ENCODE results near the gene KRT13. TPM values are rescaled to one million over a fixed set of nuclear protein-coding genes. Genes with fewer than 3 reads are reported as not detected.
A peak's percentile ranks its signal among the peaks of the same experiment; 100 is the strongest.

Gene KRT13
- total RNA-seq, 2 donors from 2014 or later: not detected

DNA sequence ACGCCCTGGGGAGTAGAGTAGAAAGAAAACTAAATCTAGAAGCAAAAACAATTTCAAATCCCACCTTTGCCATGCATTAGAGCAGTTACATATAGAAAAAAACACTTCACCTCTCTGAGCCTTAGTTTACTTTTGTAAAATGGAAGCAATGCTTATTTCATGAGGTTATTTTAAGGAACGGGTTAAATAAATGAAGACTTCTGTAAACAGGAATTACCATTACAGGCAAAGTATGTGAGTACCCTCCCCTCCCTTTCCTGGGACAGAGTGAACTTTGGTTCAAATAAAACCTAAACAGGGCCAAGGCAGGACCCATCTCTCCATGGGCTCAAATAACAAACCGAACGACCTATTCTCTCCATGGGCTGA is 17.8 kb upstream of the KRT13 start:
- DNase-seq: no peak
- no peak for ATAC-seq
- intact Hi-C loops (cut with DNase I): no loop called here

DNA sequence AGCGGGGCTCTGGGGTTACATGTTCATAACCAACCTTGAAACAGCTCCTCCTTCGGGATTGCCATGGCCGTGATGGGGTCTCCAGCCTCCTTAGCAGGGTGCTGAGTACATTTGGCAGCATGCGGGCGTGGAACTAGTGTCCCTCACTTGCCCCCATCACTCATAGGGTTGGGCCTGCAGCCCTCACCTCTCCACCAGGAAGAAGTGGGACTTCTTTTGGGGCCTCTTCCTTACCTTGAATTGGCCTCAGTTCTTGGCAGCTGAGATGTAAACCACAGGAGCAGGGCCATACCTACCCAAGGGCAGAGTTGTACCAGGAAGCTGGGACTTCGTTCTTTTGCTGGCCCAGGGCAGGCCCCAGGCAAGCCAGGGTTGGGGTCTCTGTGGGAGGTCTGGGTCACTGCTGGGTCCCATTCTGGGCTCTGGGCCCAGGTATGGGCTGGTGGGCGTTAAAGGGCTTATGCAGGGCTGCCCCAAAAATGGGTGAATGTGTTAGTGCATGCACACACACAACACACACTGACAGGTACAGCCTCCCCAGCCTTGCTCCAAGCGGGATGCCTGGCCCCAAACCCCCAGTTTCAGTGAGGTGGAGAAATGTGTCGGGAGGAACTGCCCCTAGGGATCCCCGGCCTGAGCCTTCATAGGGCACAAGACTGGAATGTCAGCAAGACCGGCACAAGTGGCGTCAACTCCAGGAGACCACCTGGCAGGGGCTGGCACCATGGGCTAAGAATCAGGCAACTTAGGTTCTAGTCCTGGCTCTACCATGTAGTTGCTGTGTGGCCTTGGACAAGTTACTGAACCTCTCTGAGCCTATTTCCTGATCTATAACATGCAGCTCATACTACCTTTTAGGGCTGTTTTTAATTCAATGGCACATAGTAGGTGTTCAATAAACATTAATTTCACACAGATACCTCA is 17.2 kb upstream of the KRT13 start:
- DNase-seq (no peak), ATAC-seq (no peak)
- intact Hi-C loops (cut with DNase I): no loop called here

DNA sequence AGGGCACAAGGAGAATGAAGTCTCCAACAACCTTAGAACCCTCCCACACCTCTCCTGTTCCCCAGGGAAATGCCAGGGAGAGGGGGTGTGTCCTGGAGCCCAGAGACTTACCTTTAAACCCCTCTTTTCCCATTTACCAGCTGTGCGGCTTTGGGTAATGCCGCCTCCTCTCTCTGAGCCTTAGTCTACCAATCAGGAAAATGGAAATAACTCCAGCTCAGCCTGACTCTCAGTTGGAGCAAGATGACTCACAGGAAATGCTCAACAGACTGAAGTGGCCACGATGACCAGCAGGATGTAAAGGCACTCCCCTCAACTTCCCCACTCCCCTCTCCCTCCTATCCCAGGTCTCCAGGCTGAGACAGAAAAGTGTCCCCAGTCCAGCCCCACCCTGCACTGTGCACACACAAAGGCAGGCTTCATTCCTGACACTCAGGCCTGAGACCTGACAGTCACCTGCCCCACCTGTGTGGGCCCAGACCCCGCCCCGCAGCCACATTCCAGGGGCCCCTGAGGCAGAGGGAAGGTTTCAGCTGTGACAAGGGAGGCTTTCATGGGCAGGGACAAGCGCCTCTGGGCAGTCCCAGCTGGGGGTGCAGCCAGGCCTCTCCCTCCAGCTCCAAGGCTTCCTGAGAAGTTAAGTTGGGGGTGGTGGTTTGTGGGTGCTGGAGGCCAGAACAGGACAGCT is 16.3 kb upstream of the KRT13 start:
- no peak for DNase-seq
- peak in 1 of 2 donors; percentile 21 for ATAC-seq
- intact Hi-C loops (cut with DNase I): no loop called here

DNA sequence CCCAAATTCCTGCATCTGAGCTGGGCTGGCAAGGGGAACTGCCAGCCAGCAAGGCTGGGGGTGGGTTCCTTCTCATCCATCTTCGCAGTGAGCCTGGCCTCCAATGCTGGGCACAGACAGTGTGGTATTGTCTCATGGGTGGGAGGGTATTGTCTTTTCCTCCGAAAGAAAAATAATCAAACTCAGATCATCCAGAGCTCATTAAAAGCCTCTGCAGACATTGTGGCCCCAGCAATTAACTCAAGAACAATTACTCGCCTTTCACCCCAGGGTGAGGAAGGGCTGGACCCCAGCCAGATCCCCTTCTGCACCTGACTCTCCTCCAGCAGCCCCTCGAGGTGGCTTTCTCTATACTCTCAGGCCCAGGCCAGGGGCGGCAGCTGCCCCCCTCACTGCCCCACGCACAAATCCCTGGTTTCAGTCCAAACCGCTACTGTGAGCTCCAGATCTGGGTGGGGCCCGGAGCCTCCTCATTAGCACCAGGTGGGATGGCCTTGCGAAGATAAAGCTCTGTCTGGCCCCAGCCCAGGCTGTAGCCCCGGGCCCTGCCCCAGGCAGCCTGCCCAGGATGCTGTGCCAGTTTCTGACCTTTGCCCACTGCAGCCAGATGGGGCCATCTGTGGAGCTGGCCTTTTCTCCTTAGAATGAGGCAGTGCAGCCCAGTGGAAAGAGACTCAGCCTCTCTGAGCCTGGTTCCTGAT is 15.6 kb upstream of the KRT13 start:
- DNase-seq (no peak), ATAC-seq (peak in 1 of 2 donors; percentile 20)
- intact Hi-C loops (cut with DNase I): no loop called here

DNA sequence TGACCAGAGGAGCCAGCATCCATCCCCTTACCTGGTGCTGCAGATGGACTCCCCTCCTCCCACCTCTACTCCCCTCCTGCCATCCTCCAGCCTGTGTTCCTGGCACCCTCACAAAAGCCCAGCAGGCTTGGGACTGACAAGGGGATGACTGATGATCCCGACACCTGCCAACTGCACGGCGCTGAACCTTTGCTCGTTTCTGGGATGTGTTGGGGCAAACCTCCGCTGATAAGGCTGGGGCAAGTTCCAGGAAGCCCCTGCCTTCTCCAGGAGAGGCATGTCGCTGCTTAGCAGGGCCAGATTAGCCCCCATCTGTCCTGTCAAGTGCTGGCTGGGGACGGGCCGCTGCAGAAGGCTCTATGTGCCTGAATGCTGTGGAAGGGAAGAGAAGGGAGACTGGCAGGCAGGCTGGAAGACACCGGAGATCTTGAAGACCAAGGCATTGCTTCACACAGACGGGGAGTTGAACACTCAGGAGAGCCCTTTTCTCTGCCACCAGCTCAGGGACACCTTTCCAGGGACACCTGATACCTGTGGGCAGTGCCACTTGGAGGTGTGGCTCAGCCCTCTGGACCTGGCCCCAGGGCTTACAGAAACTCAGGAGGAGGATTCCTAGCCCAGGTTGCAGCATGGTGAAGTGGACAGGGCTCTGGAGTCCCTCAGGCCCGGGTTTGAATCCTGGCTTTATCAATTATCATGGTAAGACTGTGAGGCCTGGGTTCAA is 14.3 kb upstream of the KRT13 start:
- peak in 1 of 2 donors; percentile 8 for ATAC-seq
- DNase-seq: no peak
- intact Hi-C loops (cut with DNase I): no loop called here

DNA sequence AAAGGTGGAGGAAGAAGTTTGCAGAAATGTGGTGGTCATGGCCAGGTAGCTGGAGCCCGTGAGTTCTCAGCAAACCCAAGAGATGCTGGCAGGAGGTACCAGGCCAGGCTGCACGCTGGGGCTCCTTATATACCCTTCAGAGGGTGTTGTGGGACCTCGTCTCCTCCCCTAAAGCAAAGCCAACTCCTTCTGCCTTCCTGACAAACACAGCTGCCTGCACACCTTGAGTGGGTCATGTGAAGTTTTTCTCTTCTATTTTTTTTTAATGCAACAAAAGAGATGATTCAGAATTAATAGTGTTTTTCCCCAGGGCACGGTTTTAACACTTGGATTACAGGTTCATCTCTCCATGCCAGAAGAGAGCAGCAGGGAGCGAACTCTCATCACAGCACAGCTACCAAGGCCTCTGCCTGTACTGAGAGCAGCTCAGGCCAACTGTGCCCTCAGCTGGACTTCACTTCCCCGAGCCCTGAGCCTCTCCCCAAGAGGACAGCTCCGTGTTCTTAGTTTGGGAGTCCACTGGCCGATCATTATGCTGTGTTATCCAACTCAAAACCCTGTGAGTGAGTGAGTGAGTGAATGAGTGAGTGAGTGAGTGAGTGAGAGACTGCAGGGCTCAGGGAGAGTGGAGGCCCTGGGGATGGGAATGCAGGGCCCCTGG is 13.5 kb upstream of the KRT13 start, which contains the start of gene KRT15:
Gene KRT15, minus strand, starts transcription at position 102 of the 661 bp plus-strand sequence. Its CDS starts 63 bp downstream, at position 39.
- DNase-seq: no peak
- ATAC-seq: peak in 1 of 2 donors; percentile 5
- intact Hi-C loops (cut with DNase I): no loop called here

DNA sequence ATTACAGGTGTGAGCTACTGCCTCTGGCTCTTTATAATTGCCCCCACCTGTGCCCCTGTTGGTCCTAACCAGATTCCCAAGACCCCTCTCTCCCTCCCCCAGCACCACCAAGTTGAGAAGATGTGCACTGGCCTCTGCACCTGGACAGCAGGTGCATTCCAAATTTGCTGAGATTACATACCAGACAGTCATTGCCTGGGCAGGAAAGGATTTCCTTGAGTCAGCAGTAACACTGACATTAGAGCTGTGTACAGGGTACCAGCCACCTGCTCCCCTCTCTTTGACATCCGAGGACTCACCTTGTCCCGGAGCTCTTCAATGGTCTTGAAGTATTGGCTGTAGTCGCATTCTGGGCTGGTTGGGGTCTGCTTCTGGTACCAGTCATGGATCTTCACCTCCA is 12.6 kb upstream of the KRT13 start:
- intact Hi-C loops (cut with DNase I): no loop called here
- DNase-seq: no peak

DNA sequence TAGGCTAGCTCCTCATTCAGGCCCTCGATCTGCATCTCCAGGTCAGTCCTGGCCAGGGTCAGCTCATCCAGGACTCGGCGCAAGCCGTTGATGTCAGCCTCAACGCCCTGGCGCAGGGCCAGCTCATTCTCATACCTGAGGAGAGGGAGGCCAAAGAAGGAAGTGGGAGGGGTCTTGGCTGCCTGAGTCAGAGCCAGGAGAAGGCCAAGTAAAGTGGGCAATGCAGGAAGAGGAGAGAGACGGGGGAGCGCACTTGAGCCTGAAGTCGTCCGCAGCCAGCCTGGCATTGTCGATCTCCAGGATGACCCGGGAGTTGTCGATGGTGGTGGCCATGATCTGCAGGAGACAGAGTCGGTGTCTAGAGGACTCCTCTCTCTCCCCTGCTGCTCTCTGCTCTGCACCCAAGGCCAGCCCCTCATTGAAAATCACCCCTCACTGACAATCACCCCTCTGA is 11.4 kb upstream of the KRT13 start:
- intact Hi-C loops (cut with DNase I): no loop called here
- ATAC-seq: no peak
- no peak for DNase-seq

More for the DNA sequence above, 12.6 kb upstream of the KRT13 start:
- no peak for ATAC-seq

DNA sequence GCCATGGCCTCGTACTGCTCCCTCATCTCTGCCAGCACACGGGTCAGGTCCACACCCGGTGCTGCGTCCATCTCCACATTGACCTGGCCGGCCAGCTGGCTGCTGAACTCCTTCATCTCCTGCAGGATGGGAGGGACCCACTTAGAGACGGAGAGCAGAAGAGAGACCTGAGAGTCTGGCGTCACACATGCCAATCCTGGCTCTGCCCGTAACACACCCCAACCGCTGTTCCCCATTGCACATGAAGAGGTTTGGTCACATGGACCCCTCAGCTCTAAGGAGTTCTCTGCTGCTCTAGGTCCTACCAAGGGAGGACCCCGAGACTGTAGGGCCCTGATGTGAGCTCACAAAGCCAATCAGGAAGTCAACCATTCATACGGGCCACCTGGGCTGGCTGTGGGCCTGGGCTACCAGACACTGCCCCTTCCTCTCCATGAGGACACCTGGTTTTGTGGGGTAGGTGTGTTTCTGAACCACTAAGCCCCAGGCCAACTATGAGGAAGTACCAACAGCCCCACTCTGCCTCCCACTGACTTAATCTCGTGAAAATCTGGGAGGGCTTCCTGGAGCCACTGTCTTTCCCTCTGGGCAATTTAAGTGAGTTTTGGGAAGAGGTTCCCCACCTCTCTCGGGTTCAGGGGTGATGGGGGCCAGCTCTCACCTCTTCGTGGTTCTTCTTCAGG is 10.9 kb upstream of the KRT13 start:
- intact Hi-C loops (cut with DNase I): no loop called here
- no peak for DNase-seq
- ATAC-seq: no peak

DNA sequence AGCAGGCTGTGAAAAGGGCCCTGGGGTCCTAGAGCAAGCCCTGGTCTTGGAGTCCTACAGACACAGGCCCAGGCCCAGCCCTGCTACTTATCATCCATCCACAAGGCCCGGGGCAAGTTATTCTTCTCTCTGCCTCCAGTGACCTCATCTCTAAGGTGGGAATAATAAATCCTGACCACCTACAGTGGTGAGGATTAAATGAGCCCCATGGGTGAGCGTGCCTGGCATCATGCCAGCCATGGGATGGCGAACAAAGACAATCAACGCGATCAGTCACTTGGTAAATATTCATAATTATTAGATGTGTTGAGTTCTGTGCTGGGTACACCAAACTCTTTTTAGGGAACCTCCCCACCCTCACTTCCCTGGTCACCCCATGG is 7.7 kb upstream of the KRT13 start:
- no peak for ATAC-seq
- intact Hi-C loops (cut with DNase I): no loop called here
- DNase-seq: no peak

DNA sequence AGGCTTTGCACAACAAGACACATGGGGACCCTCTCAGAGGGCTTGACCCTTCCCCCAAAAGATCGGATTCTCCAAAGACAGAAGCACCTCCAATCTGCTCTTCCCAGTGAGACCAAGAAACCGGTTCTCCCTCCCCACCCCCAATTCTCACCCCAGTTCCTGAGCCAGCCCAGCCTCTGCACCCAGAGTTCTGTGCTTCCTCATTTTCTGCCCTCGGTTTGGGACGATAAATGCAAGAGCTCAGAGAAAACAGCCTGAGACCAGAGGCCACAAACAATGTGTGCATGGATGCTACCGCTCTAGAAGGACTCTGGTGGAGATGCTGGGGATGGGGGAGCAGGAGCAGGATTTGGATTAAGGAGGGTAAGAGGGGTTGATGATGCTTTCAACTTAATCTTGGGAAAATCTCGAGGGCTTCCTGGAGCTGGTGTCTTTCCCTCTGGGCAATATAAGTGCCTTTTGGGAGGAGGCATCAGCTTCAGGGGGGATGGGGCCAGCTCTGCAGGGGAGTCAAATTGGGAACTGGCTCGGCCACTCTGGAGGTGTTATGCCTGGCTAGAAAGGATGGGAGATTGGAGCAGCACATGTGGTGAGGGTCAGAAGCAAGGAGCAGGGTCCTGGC is 7.2 kb upstream of the KRT13 start:
- DNase-seq (no peak), ATAC-seq (no peak)
- intact Hi-C loops (cut with DNase I): no loop called here

DNA sequence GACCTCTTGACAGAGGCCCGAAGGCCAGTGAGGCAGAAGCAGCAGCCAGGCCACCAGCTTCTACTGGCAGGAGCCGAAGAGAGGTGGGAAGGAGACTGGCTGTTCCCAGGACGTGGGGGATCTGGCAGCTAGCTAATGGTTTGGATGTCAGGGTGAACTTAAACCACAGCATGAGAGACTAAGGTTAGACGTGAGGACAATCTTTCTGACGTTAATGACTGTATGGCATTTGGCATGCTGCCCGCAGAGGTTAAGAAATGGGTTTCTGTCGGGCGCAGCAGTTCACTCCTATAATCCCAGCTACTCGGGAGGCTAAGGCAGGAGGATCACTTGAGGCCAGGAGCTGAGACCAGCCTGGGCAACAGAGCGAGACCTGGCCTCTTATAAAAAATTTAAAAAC is 6.3 kb upstream of the KRT13 start:
- ATAC-seq: no peak
- no peak for DNase-seq
- intact Hi-C loops (cut with DNase I): no loop called here

DNA sequence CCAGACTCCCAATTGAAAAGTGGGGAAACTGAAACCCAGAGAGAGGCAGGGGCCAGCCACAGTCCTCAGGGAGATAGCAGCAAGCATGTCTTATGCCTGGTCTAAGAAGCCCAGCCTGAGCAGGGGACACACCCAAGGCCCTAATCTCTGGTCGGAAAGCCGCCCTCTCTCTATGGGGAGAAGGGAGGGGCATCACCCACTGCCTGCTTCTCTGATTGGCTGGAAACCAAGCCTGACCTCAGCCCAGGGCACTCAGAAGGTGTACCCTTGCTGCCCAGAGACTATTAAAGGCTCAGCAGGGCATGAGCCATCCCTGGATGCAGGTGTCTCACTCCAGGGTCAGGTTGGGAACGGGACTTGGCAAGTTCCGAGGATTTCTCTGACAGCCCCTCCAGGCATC is 5.7 kb upstream of the KRT13 start:
- ATAC-seq (peak in 1 of 2 donors; percentile 56), DNase-seq (no peak)
- intact Hi-C loops (cut with DNase I): no loop called here

DNA sequence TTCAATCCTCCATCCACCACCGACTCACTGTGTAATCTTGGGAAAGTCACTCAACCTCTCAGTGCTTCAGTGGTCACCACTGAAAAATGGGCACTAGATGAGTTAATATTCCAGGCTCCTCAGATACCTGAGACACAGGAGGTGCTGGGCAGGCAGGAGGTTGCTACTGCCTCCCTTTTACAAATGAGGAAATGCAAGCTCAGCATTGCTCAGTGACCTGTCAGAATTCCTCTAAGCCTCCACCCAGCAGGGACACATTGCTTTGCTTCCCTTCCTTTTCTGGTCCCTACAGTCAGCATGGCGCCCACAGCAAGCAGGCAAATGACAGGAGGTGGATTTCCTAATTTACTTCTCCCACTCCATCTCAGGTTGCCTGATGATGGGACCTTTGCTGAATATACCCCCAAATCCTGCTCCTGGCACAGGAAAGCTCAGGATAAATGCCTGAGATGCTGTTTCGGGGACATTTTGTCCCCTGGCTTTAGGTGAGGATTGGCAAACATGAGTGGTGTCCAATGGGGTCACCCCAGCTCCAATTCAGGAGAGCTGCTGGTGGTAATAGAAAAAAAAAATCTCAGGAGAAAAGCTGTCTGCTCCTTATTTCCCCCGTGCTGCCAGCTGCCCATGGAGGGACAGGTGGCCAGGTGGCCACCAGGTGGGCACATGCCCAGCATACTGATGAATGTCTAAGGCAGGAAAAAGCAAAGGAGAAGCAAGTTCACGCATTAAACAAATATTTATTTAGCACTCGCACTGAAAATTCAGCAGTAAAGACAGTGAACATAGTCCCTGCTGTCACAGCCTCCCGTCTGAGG is 5.0 kb upstream of the KRT13 start:
- intact Hi-C loops (cut with DNase I): no loop called here
- DNase-seq (no peak), ATAC-seq (no peak)

DNA sequence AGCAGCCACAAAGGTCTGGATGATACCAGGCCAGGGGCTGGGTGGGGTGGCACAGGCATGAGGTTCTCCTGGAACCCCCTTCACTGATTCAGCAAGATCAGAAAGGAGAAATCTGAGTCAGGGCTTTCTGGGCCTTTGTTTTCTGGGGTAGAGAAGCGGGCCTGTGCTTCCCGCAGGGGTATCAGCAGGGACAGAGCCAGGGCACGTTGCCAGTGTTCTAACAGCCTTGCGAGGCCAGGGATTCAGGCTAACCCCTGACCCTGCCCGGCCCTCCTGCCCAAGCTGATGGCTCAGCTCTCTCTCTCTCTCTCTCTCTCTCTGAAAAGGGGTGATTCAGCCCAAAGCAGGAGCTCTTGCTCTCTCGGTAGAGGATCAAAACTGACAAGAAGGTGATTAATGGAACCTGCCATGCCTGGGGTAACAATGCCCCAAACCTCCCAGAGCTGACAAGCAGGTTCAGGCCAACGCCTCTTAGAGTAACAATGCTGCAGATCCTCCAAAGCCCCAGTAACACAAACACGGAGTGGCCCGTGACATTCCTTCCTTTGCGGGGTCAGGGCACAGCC is 2.0 kb upstream of the KRT13 start:
- DNase-seq: no peak
- intact Hi-C loops (cut with DNase I): no loop called here
- ATAC-seq: no peak
